Measurements from ENCODE around the gene KCNJ6. TPM values are rescaled to one million over a fixed set of nuclear protein-coding genes. Genes with fewer than 3 reads are reported as not detected.

KCNJ6 gene
- total and polyA plus RNA-seq, 9 of the 15 experiments (the other 6 are each of a cell fraction or from before 2014, with no cell fraction given): 0.06 to 0.21 (median 0.13) TPM; not detected in 1

DNA sequence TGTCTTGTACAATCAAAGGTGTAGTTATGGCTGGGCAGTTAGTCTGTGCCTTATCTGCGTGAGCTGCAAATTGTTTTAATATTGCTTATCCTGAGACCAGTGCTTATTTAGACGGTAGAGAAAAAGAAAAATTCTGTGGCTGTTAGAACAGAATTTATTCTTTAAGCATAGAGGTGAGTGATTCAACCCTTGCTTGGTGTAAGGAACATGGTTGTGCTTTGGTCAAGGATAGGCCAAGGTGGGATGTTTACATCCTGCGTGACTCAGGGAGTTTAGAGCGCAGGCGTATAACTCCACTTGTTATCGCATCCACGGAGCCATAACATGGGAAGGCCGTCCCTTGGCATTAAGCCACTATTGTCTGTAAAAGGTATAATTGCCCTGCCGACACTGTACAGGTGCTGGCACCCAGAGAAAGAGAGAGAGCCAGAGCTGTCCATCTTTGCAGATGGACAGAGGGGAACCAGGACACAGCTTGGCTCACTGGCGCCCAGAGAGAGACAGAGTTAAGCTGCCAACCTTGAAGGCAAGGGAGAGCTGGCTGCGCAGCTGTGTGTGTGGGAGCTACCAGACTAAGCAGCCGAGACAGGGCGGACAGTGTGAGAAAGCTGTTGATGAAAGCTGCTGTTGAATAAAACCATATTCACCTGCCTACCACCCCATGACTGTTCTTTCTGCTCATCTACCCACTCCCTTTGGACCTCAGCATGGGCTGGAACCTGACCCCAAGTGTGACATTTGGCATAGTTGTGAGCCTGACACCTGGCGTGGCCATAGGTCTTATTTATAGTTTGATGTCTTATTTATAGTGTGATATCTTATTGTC lies 349.3 kb downstream of the KCNJ6 start (continued):
- TF ChIP-seq, protein P1, sequence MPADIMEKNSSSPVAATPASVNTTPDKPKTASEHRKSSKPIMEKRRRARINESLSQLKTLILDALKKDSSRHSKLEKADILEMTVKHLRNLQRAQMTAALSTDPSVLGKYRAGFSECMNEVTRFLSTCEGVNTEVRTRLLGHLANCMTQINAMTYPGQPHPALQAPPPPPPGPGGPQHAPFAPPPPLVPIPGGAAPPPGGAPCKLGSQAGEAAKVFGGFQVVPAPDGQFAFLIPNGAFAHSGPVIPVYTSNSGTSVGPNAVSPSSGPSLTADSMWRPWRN (IDR thresholded peaks at IDR 0.05; ENCODE audit: low read depth): no peak
- TF ChIP-seq, protein P2, sequence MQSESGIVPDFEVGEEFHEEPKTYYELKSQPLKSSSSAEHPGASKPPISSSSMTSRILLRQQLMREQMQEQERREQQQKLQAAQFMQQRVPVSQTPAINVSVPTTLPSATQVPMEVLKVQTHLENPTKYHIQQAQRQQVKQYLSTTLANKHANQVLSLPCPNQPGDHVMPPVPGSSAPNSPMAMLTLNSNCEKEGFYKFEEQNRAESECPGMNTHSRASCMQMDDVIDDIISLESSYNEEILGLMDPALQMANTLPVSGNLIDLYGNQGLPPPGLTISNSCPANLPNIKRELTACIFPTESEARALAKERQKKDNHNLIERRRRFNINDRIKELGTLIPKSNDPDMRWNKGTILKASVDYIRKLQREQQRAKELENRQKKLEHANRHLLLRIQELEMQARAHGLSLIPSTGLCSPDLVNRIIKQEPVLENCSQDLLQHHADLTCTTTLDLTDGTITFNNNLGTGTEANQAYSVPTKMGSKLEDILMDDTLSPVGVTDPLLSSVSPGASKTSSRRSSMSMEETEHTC (IDR thresholded peaks at IDR 0.05): no peak
- TF ChIP-seq, protein P3, sequence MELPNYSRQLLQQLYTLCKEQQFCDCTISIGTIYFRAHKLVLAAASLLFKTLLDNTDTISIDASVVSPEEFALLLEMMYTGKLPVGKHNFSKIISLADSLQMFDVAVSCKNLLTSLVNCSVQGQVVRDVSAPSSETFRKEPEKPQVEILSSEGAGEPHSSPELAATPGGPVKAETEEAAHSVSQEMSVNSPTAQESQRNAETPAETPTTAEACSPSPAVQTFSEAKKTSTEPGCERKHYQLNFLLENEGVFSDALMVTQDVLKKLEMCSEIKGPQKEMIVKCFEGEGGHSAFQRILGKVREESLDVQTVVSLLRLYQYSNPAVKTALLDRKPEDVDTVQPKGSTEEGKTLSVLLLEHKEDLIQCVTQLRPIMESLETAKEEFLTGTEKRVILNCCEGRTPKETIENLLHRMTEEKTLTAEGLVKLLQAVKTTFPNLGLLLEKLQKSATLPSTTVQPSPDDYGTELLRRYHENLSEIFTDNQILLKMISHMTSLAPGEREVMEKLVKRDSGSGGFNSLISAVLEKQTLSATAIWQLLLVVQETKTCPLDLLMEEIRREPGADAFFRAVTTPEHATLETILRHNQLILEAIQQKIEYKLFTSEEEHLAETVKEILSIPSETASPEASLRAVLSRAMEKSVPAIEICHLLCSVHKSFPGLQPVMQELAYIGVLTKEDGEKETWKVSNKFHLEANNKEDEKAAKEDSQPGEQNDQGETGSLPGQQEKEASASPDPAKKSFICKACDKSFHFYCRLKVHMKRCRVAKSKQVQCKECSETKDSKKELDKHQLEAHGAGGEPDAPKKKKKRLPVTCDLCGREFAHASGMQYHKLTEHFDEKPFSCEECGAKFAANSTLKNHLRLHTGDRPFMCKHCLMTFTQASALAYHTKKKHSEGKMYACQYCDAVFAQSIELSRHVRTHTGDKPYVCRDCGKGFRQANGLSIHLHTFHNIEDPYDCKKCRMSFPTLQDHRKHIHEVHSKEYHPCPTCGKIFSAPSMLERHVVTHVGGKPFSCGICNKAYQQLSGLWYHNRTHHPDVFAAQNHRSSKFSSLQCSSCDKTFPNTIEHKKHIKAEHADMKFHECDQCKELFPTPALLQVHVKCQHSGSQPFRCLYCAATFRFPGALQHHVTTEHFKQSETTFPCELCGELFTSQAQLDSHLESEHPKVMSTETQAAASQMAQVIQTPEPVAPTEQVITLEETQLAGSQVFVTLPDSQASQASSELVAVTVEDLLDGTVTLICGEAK (IDR thresholded peaks at IDR 0.05): no peak
- TF ChIP-seq, protein P3 (CRISPR knock-in tag; IDR thresholded peaks at IDR 0.05): no peak
- TF ChIP-seq CBFA2T2 (conservative IDR thresholded peaks at IDR 0.05) (no peak), XRCC3 (IDR thresholded peaks at IDR 0.05) (no peak), POLR2H (tag; IDR thresholded peaks at IDR 0.05; ENCODE audit: low read depth) (peak; percentile 65), ARHGAP35 (IDR thresholded peaks at IDR 0.05; ENCODE audit: partially characterized antibody) (no peak)
- TF ChIP-seq, protein P4, sequence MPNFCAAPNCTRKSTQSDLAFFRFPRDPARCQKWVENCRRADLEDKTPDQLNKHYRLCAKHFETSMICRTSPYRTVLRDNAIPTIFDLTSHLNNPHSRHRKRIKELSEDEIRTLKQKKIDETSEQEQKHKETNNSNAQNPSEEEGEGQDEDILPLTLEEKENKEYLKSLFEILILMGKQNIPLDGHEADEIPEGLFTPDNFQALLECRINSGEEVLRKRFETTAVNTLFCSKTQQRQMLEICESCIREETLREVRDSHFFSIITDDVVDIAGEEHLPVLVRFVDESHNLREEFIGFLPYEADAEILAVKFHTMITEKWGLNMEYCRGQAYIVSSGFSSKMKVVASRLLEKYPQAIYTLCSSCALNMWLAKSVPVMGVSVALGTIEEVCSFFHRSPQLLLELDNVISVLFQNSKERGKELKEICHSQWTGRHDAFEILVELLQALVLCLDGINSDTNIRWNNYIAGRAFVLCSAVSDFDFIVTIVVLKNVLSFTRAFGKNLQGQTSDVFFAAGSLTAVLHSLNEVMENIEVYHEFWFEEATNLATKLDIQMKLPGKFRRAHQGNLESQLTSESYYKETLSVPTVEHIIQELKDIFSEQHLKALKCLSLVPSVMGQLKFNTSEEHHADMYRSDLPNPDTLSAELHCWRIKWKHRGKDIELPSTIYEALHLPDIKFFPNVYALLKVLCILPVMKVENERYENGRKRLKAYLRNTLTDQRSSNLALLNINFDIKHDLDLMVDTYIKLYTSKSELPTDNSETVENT (CRISPR knock-in tag; IDR thresholded peaks at IDR 0.05): no peak

All from K562 (cell line).